HCT116 (cell line): Measurements from ENCODE around the gene EDEM3. TPM values are rescaled to one million over a fixed set of nuclear protein-coding genes. Genes with fewer than 3 reads are reported as not detected.

ENCODE experiments used
- ATAC-seq: fragments of 200-7000 bp; cut with Tn5 transposase; 2 replicates; pipeline ENCODE4 v1.9.1; 2020; ENCODE audit warnings: mild to moderate bottlenecking, moderate library complexity
- BruUV-seq: library from RNA; stranded (reverse); fragments of 400-500 nt; replicated peaks from 2 replicates; lab custom pipeline; 2021; lab: Mats Ljungman, UMichigan
- CTCF ChIA-PET: fragments of 300-600 bp; sonication (Branson Sonifier 250); formaldehyde crosslinking; loops from one replicate; lab custom pipeline; 2021; ENCODE audit warnings: antibody characterized with exemption; lab: Charles Lee
- POLR2A ChIA-PET: fragments of 300-600, 350-600 bp; sonication (Branson Sonifier 250); formaldehyde crosslinking; loops from one replicate; lab custom pipeline; 2021; ENCODE audit warnings: antibody characterized with exemption; lab: Charles Lee
- RAD21 ChIA-PET, 2 experiments: fragments of 300-600 bp; sonication (Branson Sonifier 250); formaldehyde crosslinking; loops; one replicate each; lab custom pipeline; 2023; ENCODE audit warnings: low total read pairs in 2 of 2; ENCODE audit not compliant: uncharacterized antibody in 2 of 2, unreplicated experiment in 2 of 2, low non-redundant PET in 1 of 2; lab: Charles Lee
- DNase-seq: peaks from one replicate; pipeline ENCODE4 v3.0.0-alpha.2; 2010; ENCODE audit warnings: low read depth, low spot score
- H2AFZ ChIP-seq: fragments of 200-600 bp; shearing (Covaris generic), sonication (generic); 2 replicates; pipeline ENCODE4 v1.6.1; 2017; ENCODE audit warnings: low read depth, mixed run types, mixed read lengths, antibody characterized with exemption, low read length; ENCODE audit not compliant: poor library complexity, severe bottlenecking
- H3K27ac ChIP-seq: 2 replicates; pipeline ENCODE4 v1.5.1; 2012; ENCODE audit warnings: low read depth, low read length
- H3K27me3 ChIP-seq: fragments of 200-600 bp; sonication (generic); 2 replicates; pipeline ENCODE4 v1.6.1; 2016; ENCODE audit warnings: mixed run types, low read length, mixed read lengths; ENCODE audit not compliant: insufficient read depth
- H3K36me3 ChIP-seq, 2 experiments: fragments of 200-500 bp in 1 of 2; fragments of 200-600 bp in 1 of 2; sonication (Bioruptor generic) in 1 of 2; sonication (generic) in 1 of 2; 2 replicates each; pipeline versions ENCODE4 v1.5.1 to v1.6.1; 2014 to 2016; ENCODE audit warnings: low read length in 2 of 2, inconsistent platforms in 1 of 2, mixed read lengths in 1 of 2, mixed run types in 1 of 2; ENCODE audit not compliant: insufficient read depth in 2 of 2, control insufficient read depth in 1 of 2
- H3K4me1 ChIP-seq, 2 experiments: fragments of 200-600 bp in 1 of 2; sonication (generic) in 1 of 2; 2 replicates each; pipeline versions ENCODE4 v1.5.1 to v1.6.1; 2012 to 2017; ENCODE audit warnings: low read length in 2 of 2, inconsistent platforms in 1 of 2, mild to moderate bottlenecking in 1 of 2, mixed read lengths in 1 of 2, mixed run types in 1 of 2, moderate library complexity in 1 of 2; ENCODE audit not compliant: insufficient read depth in 2 of 2, control insufficient read depth in 1 of 2
- H3K4me2 ChIP-seq: fragments of 200-600 bp; sonication (generic); 2 replicates; pipeline ENCODE4 v1.6.1; 2017; ENCODE audit warnings: mixed run types, low read length, mixed read lengths
- H3K4me3 ChIP-seq, 2 experiments: fragments of 200-600 bp in 1 of 2; sonication (generic) in 1 of 2; replicated peaks in 1 of 2; 2 replicates each; pipeline ENCODE4 v1.5.1; 2011 to 2016; ENCODE audit warnings: low read length in 2 of 2, control low read depth in 1 of 2, low read depth in 1 of 2, mild to moderate bottlenecking in 1 of 2, mixed read lengths in 1 of 2, mixed run types in 1 of 2
- H3K79me2 ChIP-seq: fragments of 200-600 bp; sonication (generic); 2 replicates; pipeline ENCODE4 v1.6.1; 2017; ENCODE audit warnings: mild to moderate bottlenecking, mixed run types, low read length, moderate library complexity, mixed read lengths; ENCODE audit not compliant: insufficient read depth
- H3K9ac ChIP-seq: fragments of 200-600 bp; sonication (generic); 2 replicates; pipeline ENCODE4 v1.6.1; 2016; ENCODE audit warnings: low read length, mixed read lengths
- H3K9me2 ChIP-seq: fragments of 200-600 bp; sonication (generic), shearing (Covaris generic); 2 replicates; pipeline ENCODE4 v1.6.1; 2017; ENCODE audit warnings: mixed run types, mild to moderate bottlenecking, moderate library complexity; ENCODE audit not compliant: insufficient read depth
- H3K9me3 ChIP-seq, 2 experiments: fragments of 200-500 bp in 1 of 2; fragments of 200-600 bp in 1 of 2; sonication (Bioruptor generic) in 1 of 2; sonication (generic) in 1 of 2; 2 replicates each; pipeline ENCODE4 v1.6.1; 2014 to 2017; ENCODE audit warnings: low read length in 2 of 2, mixed read lengths in 2 of 2, inconsistent platforms in 1 of 2, low read depth in 1 of 2, mild to moderate bottlenecking in 1 of 2, mixed run types in 1 of 2, moderate library complexity in 1 of 2; ENCODE audit not compliant: control insufficient read depth in 1 of 2, insufficient read depth in 1 of 2
- H4K20me1 ChIP-seq: fragments of 200-600 bp; sonication (generic), shearing (Covaris generic); 2 replicates; pipeline ENCODE4 v1.6.1; 2017; ENCODE audit warnings: mixed run types, mild to moderate bottlenecking, moderate library complexity; ENCODE audit not compliant: insufficient read depth
- ATF3 ChIP-seq: IDR thresholded peaks from 2 replicates; pipeline ENCODE4 v1.6.1; 2012
- CEBPB ChIP-seq: IDR thresholded peaks from 2 replicates; pipeline ENCODE4 v1.6.1; 2012; ENCODE audit warnings: low read depth
- CTCF ChIP-seq, 3 experiments: fragments of 200-600 bp in 1 of 3; sonication (generic) in 1 of 3; IDR thresholded peaks in 2 of 3; conservative IDR thresholded peaks in 1 of 3; 2 replicates each; pipeline ENCODE4 v1.5.1; 2012 to 2017; ENCODE audit warnings: low read depth in 2 of 3, low read length in 2 of 3, antibody characterized with exemption in 1 of 3, borderline replicate concordance in 1 of 3, control low read depth in 1 of 3, mild to moderate bottlenecking in 1 of 3, mixed read lengths in 1 of 3, mixed run types in 1 of 3, moderate library complexity in 1 of 3; ENCODE audit not compliant: insufficient read depth in 1 of 3
- EGR1 ChIP-seq: IDR thresholded peaks from 2 replicates; pipeline ENCODE4 v1.6.1; 2012; ENCODE audit warnings: low read depth
- ELF1 ChIP-seq: IDR thresholded peaks from 2 replicates; pipeline ENCODE4 v1.6.1; 2012; ENCODE audit warnings: low read depth, borderline replicate concordance
- EZH2phosphoT487 ChIP-seq: fragments of 200-600 bp; IDR thresholded peaks from 2 replicates; pipeline ENCODE4 v1.6.1; 2018; ENCODE audit warnings: antibody characterized with exemption, borderline replicate concordance
- MAX ChIP-seq: IDR thresholded peaks from 2 replicates; pipeline ENCODE4 v1.6.1; 2012
- POLR2A ChIP-seq: IDR thresholded peaks from 2 replicates; pipeline ENCODE4 v1.7.0; 2011; ENCODE audit warnings: borderline replicate concordance; ENCODE audit not compliant: insufficient read depth, insufficient read length; ENCODE audit errors: extremely low read depth
- POLR2AphosphoS5 ChIP-seq: IDR thresholded peaks from 2 replicates; pipeline ENCODE4 v1.6.1; 2011; ENCODE audit warnings: mild to moderate bottlenecking, low read depth, low read length, moderate library complexity
- REST ChIP-seq: IDR thresholded peaks from 2 replicates; pipeline ENCODE4 v1.6.1; 2012; ENCODE audit warnings: low read depth
- SIN3A ChIP-seq: IDR thresholded peaks from 2 replicates; pipeline ENCODE4 v1.6.1; 2012; ENCODE audit warnings: low read depth
- SP1 ChIP-seq: IDR thresholded peaks from 2 replicates; pipeline ENCODE4 v1.6.1; 2012; ENCODE audit warnings: low read depth
- SRF ChIP-seq: IDR thresholded peaks from 2 replicates; pipeline ENCODE4 v1.6.1; 2012; ENCODE audit warnings: low read depth
- TCF7L2 ChIP-seq: IDR thresholded peaks from 2 replicates; pipeline ENCODE4 v1.7.0; 2011; ENCODE audit warnings: borderline replicate concordance, inconsistent platforms; ENCODE audit not compliant: insufficient read depth, insufficient read length; ENCODE audit errors: extremely low read depth
- YY1 ChIP-seq: IDR thresholded peaks from 2 replicates; pipeline ENCODE4 v1.6.1; 2011; ENCODE audit warnings: low read length, low read depth, moderate library complexity, mild to moderate bottlenecking; ENCODE audit not compliant: insufficient replicate concordance; ENCODE audit errors: extremely low read depth
- ZBTB33 ChIP-seq: IDR thresholded peaks from 2 replicates; pipeline ENCODE4 v1.6.1; 2011; ENCODE audit warnings: mild to moderate bottlenecking, low read length, moderate library complexity; ENCODE audit not compliant: insufficient replicate concordance; ENCODE audit errors: extremely low read depth
- ZFX ChIP-seq: fragments of 450-650 bp; IDR thresholded peaks from 2 replicates; pipeline ENCODE4 v1.6.1; 2017
- ZNF274 ChIP-seq: fragments of 200-500 bp; sonication (Bioruptor generic); IDR thresholded peaks from 2 replicates; pipeline ENCODE4 v1.6.1; 2014; ENCODE audit warnings: mild to moderate bottlenecking, low read depth, low read length, inconsistent platforms
- intact Hi-C: fragments of 100-400 bp; cut with micrococcal nuclease; formaldehyde crosslinking; loops from 2 replicates; pipeline ENCODE4 v1.10.0; 2022
- total RNA-seq: library from RNA; stranded (reverse); gene quantifications from one replicate; pipeline ENCODE4 v1.2.1, GENCODE V29; 2021; ENCODE audit not compliant: unreplicated experiment

The EDEM3 gene
- total RNA-seq, 1 experiment from 2014 or later = 14.9 TPM

- Histone ChIP-seq H2AFZ (no peak overlapping the region), H3K4me3 (no peak overlapping the region), H3K9me2 (no peaks in the 10 kb centered on the region), H3K36me3 (no peaks in the 10 kb centered on the region), H3K9ac (no peak overlapping the region), H3K27ac (no peak overlapping the region), H3K27me3 (no peaks in the 10 kb centered on the region), H3K4me1 (no peaks in the 10 kb centered on the region), H3K79me2 (no peaks in the 10 kb centered on the region)
- POLR2A ChIA-PET = no interaction called here
- ATAC-seq = no peak
- intact Hi-C loops = no loop called here
- TF ChIP-seq TCF7L2 (no peak), ZNF274 (no peak), REST (no peak), SIN3A (no peak), ELF1 (no peak), POLR2A (no peak), MAX (no peak), CTCF (IDR thresholded peaks at IDR 0.05 in 2 of 3, conservative IDR thresholded peaks at IDR 0.05 in 1 of 3; ENCODE audit: borderline replicate concordance in 1 of 3, insufficient read depth in 1 of 3, low read depth in 2 of 3, low read length in 2 of 3) (no peak), ATF3 (no peak), POLR2AphosphoS5 (no peak), ZBTB33 (no peak), EZH2phosphoT487 (no peak), ZFX (no peak), CEBPB (no peak), YY1 (no peak), EGR1 (no peak), SP1 (no peak), SRF (no peak)
- TF ChIP-seq, all 23 proteins: peak for 0
- RAD21 ChIA-PET = no interaction called here
- CTCF ChIA-PET = no interaction called here
- H4K20me1 ChIP-seq = no peaks in the 10 kb centered on the region
- no TSS peak for BruUV-seq
- H3K4me2 ChIP-seq = no peak overlapping the region
- DNase-seq = no peak
- H3K9me3 ChIP-seq = no peaks in the 10 kb centered on the region
Observed at GRCh38 chr1:184769241-184769640, 14.6 kb upstream of the EDEM3 start.
